H1 (cell line): Measurements from ENCODE around the gene OR2T33. TPM values are rescaled to one million over a fixed set of nuclear protein-coding genes. Genes with fewer than 3 reads are reported as not detected.

Source experiments
- CHD7 ChIP-seq: fragments of 300-600 bp; sonication (generic); IDR thresholded peaks from 2 replicates; pipeline ENCODE4 v1.7.1; 2012; ENCODE audit warnings: low read length, moderate library complexity, mild to moderate bottlenecking, inconsistent platforms; ENCODE audit not compliant: insufficient replicate concordance
- TAF1 ChIP-seq: IDR thresholded peaks from 2 replicates; pipeline ENCODE4 v1.6.1; 2011; ENCODE audit warnings: mild to moderate bottlenecking, low read depth, low read length
- TAF7 ChIP-seq: optimal IDR thresholded peaks from 2 replicates; pipeline ENCODE3; 2011; ENCODE audit warnings: low read depth, mild to moderate bottlenecking, inconsistent platforms, low read length, moderate library complexity, borderline replicate concordance
- polyA plus RNA-seq, 7 experiments: library from polyadenylated mRNA; depleted of rRNA in 3 of 7; stranded (reverse) in 5 of 7; unstranded in 2 of 7; fragments of >200 nt in 5 of 7; fragments of 200-250 nt in 2 of 7; gene quantifications; 1 replicate in 5 of 7; 2 replicates in 1 of 7; 4 replicates in 1 of 7; pipeline versions ENCODE4 v1.2.1 to v1.2.3, GENCODE V29; 2011 to 2013; ENCODE audit warnings: missing spikeins in 2 of 7, mixed read lengths in 2 of 7
- total RNA-seq: library from RNA; stranded (reverse); fragmentation: NEBNext Ultra II Directional; extraction: Animal tissue kit (Norgen Biotek cat#: 25700); gene quantifications from 2 replicates; pipeline ENCODE4 v1.2.1, GENCODE V29; 2021

OR2T33 gene
- total and polyA plus RNA-seq, 2 of the 8 experiments (the other 6 are each of a cell fraction or from before 2014, with no cell fraction given): not detected

GRCh38 chr1:248268178-248268577 is 9.6 kb downstream of the OR2T33 start (continued):
- no peak for TF ChIP-seq CHD7
- no peak for TF ChIP-seq TAF7
- no peak for TF ChIP-seq TAF1
